PC-3 (cell line): ENCODE results near the gene MAD1L1.

Experiments
- CTCF ChIP-seq: fragments of 300-600 bp; sonication (generic); conservative IDR thresholded peaks from 2 replicates; pipeline ENCODE4 v1.5.1; 2017; ENCODE audit warnings: antibody characterized with exemption, low read depth, mild to moderate bottlenecking, low read length
- EZH2 ChIP-seq: fragments of 300-600 bp; sonication (generic); IDR thresholded peaks from one replicate; pipeline ENCODE4 v1.6.1; 2017; ENCODE audit warnings: antibody characterized with exemption, mild to moderate bottlenecking, low read length; ENCODE audit not compliant: unreplicated experiment
- EZH2phosphoT487 ChIP-seq: fragments of 300-600 bp; sonication (generic); IDR thresholded peaks from 2 replicates; pipeline ENCODE4 v1.6.1; 2018; ENCODE audit warnings: mild to moderate bottlenecking, antibody characterized with exemption, low read length, borderline replicate concordance

DNA sequence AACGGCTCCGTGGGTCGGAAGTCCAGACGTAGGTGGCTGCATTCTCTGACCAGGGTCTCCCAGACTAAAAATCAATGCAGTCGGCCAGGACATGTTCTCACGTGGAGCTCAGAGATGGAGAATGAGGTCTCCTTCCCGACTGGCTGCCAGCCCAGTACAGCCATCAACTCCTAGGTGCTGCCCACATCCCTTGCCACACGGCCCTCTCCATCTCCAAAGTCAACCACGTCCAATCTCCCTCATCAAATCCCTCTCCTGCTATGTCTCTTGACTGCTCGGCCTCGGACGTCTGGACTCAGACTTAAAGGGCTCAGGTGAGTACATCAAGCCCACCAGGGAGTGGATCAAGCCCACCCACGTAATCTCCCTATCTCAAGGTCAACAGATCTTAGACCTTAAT is 6.9 kb downstream of the MAD1L1 start:
- TF ChIP-seq CTCF (no peak), EZH2 (no peak), EZH2phosphoT487 (no peak)
